Glomerular endothelial cell (primary cell): ENCODE data around the gene RTCA. TPM values are rescaled to one million over a fixed set of nuclear protein-coding genes. Genes with fewer than 3 reads are reported as not detected.
"Not testable (repeated sequence)": the region's sequence is repeated elsewhere in the genome, so short reads cannot be mapped to it uniquely, and the experiment has no call there.

Experiments
- DNase-seq: peaks from one replicate; pipeline ENCODE4 v3.0.0-alpha.2; 2011; ENCODE audit warnings: low read depth, low spot score; ENCODE audit errors: extremely low read depth
- total RNA-seq: library from RNA; depleted of rRNA; stranded (reverse); fragments of >200 nt; gene quantifications from 2 replicates; pipeline ENCODE4 v1.2.3, GENCODE V29; 2015

The RTCA gene
- total RNA-seq, 1 donor from 2014 or later, result 35.1 TPM

DNA sequence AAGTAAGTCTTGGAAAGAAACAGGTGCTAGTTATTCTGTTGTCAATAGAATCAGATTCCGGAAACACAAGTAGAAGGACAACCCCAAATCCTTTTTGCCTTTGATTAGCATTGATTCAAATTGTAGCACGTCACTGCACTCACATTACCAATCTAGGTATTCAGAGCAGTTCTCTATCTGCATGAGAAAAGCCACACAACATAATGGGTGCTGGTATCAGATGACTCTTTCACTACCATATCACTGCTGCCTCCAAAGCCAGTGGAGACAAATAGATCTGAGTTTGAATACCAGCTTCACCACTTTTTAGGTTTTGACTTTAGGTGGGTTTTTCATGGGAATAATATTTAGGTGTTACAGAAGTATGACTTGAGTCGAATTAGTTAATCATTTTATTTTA is 38.9 kb downstream of the RTCA start:
- DNase-seq, result no peak

DNA sequence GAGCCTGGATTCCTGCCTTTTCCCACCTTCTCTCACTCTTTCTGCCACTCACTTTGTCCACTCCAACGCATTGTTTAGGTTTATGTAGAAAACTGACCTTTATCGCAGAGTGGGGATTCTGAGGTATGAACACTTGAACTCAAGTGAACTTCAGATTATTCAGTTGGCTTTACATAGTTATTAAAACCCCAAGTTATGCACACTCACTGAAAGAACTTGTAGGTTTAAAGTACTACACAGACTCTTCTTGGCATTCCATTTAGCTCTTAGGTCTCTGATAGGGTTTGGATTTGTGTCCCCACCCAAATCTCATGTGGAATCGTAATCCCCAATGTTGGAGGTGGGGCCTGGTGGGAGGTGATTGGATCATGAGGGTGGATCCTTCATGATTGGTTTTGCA is 39.9 kb downstream of the RTCA start:
- no peak for DNase-seq

DNA sequence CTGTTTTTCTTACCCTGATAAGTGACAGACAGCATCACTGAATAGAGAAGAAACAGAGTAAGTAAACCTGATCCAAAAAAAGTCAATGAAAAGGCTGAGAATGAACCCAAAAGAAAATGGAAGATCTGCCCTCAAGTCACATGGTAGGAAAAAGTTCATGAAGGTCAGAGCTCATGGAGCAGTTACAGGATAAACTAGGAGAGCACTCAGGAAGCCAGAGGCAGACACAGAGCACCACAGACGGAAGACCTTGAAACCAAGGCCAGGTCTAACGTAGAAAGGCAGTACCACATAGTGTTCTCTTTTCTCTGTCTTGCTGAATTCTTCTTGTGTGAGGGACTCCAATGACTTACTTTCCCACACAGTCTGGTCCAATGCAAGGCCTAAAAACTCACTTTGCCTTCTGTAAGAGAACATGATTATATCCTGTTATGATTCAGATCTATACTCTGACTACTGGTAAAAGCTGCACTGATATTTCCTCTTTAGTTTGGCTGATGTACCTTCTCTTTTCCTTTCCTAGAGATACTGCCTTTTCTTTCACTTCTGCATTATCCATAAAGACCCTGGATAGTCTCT is 40.8 kb downstream of the RTCA start:
- no peak for DNase-seq

DNA sequence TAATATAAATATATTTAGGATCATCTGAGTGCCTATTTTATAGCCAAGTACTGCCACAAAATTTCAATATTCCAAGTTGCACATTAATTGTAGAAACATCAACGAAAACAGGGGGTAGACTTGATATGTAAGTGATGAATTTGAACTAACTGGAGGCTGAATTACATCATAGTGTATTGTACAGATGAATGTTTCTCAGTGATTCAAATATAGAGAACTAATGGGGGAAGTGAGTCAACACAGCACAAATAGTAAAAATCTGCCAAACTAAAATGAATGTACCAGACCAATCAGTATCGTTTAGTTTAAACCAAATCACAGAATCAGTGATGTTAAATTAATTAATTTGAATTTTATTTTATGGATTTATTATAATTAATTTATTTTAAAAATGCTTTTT is 42.8 kb downstream of the RTCA start:
- no peak for DNase-seq

DNA sequence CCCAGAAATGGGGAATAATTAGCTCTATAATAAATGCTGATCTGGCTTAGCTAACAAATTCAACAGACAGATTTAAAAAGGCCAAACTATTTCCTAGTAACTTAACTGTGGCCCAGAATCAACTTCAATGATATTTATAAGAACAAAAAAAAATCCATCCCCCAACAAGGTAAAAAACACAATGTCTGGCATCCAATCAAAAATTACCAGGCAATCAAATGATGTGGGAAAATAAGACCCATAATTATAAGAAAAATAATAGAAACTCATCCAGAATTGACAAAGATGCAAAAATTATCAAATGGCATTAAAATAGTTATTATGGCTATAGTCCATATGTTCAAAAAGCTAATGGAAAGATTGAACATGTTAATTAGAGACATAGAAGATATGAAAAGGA is 43.8 kb downstream of the RTCA start:
- no peak for DNase-seq

DNA sequence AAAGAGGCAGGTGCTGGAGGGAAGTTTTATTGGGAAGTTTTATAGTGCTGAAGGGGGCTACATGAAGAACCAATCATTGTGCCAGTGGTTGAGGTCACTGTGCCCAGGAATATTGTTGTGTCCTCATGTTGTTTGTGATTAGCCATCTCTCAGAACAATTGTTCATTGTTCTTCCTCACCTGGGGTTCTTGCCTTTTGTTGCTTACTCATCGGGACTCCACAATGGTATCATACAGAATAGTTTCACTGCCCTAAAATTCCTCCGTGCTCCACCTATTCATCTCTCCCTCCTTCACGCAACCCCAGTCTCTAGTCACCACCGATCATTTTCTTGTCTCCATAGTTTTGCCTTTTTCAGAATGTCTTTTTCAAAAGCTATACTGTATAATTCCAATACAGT is 47.4 kb downstream of the RTCA start:
- no peak for DNase-seq

DNA sequence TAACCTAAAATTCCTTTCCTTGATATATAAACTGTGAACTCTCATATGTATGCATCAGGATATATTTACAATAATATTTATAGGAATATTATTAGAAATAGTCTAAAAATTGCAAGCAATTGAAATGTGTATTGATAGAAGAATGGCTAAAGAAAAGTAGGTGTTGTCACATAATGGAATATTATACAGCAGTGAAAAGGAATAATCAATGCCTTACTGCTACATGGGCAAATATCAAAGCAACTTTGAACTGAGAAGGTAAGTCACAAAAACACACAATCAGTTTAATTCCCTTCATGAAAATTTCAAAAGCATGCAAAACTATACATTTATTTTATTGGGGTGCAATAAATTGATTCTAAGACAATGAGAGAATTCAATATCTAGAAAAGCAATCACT is 50.6 kb downstream of the RTCA start:
- DNase-seq, result no peak

DNA sequence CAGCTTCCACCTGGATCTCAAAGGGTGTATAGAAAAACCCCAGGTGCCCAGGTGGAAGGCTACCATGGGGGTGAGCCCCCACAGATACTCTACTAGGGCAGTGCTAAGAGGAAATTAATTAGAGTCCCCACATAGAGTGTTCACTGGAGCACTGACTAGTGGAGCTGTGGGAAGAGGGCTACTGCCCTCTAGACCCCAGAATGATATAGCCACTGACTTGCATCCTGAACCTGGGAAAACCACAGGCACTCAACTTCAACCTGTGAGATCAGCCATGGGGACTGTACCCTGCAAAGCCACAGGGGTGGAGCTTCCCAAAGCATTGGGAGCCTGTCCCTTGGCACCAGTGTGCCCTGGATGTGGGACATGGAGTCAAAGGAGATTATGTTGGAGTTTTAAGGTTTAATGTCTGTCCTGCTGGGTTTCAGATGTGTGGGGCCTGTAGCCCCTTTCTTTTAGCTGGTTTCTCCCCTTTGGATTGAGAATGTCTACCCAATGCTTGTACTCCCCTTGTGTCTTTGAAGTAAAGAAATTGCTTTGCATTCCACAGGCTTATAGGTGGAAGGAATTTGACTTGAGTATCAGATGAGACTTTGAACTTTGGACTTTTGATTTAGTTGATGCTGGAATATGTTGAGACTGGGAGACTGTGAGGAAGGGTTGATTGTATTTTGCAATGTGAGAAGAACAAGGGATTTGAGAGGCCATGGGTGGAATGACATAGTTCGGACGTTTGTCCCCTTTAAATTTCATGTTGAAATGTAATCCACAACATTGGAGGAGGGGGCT is 54.5 kb downstream of the RTCA start:
- DNase-seq, result no peak

DNA sequence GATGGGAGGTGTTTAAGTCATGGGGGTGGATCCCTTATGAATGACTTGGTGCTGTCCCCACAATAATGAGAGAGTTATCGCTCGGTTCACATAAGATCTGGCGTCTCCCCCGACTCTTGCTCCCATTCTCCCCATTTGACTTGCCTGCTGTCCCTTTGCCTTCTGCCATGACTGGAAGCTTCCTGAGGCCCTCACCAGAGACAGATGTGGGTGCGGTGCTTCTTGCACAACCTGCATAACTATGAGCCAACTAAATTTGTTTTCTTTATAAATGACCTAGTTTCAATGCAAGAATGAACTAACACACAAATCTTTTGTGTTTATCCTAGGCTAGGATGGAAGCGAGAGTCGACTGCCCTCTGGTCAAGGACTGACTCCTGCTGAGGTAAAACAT is 55.1 kb downstream of the RTCA start:
- no peak for DNase-seq

DNA sequence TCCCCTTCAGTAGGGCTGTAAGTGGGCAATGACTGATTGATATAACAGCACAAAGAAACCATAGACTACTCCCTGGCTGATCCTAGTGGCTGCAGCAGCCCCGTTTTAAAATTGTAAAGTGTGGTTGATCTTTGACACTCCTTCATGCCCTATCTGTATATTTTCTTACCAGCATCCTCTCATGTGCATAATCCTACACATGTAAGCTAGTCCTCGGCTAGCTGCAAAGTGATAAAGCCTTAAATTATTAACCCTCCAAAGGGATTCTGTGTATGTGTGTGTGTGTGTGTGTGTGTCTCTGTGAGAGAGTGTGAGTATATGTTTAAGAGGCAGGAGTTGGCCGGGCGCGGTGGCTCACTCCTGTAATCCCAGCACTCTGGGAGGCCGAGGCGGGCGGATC is 55.5 kb downstream of the RTCA start:
- no peak for DNase-seq

DNA sequence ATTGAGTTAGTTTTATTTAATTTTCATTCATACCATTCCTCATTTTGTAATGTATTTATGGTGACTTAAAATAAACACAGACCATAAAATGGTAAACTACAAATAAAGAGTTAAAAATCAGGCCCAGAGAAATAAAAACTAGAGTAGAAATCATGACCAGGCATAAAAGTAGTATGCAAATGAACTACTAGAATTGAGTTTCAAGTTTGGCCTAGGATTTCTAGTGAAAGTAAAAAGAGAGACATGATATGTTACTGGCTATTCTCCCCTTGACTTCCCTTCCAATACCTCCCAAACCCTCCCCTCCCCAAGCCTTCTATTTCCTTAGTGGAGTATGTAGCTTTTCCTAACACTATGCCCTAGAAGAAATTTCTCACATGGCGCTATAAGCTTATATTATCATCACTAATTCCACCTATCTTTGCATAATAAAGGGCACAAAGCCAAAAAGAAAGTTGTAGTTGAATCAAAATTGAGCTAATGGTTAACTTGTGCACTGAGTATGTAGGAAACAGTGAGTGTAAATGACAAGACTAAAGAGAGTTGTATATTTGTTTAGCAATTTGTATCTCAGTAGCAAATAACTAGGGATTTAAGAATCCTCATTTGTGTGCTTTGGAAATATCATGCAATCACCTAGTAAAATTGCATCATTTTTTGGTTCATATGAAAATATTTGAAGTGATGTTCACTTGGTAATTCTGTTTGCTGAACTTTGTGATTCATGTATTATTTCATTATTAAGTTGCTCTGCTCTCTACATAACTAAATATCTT is 56.6 kb downstream of the RTCA start:
- DNase-seq, result no peak

DNA sequence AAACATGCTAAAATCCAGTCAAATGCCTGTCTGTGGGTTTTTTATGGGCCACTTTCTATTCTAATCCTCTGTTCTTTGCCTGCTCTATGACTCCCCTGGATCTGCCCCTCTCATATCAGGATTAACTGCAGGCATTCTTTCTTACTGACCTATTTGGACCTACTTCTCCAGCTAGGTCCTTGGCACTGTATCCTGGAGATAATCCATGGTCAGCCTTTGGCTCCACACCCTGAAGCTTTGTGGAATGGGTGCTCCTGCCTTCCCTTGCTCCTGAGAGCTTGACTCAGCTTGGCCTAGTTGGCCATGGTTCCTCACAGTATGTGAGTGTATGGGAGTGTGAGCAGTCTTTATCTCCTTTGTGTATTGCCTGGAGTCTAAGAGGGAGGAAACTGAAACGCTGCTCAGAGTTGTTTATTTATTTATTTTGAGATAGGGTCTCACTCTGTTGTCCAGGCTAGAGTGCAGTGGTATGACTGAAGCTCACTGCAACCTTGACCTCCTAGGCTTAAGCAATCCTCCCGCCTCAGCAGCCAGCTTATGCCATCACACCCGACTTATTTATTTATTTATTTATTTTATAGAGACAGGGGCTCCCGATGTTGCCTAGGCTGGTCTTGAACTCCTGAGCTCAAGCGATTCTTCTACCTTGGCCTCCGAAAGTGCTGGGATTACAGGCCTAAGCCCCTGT is 57.5 kb downstream of the RTCA start:
- no peak for DNase-seq

DNA sequence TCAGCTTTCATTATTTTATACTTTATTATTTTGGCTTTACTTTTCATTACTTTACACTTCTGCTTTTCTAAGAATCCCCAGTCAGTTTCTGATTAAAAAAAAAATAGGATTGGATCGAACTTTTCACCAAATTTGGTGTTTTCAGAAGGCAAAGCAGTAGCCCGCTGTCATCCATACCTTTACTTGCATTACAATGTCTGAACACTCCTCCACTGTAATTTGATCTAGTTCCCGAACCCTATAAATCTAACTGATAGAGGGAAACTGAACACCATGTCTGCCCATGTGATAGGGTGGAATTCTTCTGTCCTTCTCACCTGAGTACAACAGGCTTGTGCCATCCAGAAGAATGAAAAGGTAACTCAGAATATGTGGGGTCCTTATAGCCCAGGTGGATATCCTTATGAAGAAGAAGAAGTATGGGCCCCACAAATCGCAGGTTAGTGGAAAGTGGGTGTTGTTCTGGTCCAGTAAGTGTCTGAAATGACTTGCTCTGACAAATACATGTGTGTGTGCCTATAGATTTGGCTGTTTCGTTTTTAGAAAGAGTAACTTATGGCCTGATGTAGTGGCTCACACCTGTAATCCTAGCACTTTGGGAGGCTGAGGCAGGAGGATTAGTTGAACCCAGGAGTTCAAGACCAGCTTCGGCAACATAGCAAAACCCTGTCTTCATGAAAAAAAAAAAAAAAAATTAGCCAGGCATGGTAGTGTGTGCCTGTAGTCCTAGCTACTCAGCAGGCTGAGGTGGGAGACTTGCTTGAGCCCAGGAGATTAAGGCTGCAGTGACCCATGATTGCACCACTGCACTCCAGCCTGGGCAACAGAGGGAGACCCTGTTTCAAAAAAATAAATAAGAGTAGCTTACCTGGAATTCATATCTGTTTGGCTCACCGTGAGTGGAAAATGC is 59.7 kb downstream of the RTCA start:
- DNase-seq, result no peak

DNA sequence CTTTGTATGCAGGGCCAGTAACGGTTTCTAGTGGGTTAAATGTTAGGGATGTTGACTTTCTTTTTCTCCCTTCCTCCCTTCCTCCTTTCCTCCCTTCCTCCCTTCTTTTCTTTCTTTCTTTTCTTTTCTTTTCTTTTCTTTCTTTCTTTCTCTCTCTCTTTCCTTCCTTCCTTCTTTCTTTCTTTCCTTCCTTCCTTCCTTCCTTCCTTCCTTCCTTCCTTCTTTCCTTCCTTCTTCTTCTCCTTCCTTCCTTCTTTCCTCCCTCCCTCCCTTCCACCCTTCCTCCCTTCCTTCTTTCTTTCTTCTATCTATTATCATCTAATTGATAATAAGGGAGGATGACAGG is 60.3 kb downstream of the RTCA start:
- not testable (repeated sequence) for DNase-seq

DNA sequence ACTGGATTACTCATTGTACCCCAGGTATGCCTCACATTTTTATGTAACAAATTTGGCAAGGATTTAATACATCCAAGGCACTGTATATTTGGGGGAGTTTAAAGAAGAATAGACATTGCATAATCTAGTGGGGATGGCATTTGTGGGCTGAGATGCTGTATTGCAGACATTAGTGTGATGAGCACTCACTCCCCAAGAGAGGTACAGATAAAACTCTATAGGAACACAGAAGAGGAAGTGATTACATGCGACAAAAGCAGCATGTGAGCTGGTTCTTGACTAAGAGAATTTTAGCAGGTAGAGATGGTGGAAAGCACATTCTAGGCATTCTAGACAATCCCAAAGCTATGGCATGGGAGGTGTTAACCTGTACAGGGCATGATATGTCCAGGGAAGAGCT is 62.1 kb downstream of the RTCA start:
- DNase-seq, result no peak

DNA sequence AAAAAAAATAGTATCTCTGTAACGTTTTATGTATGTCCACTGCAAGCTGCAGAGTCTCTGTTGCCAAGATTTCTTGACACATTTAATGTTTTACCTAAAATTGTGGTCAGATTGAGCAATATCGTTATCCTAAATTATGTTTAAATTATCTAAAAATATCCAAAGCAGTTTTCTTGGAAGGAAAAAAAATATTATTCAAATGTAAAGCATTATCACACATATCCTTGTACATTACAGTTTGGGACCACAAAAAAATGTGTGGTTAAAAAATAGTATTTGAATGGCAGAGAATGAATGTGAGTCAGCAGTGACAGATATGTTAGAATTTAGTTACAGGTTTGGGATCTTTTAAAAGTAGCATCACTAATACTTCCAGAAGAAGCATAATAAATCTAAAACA is 65.1 kb downstream of the RTCA start:
- DNase-seq, result not testable (repeated sequence)

DNA sequence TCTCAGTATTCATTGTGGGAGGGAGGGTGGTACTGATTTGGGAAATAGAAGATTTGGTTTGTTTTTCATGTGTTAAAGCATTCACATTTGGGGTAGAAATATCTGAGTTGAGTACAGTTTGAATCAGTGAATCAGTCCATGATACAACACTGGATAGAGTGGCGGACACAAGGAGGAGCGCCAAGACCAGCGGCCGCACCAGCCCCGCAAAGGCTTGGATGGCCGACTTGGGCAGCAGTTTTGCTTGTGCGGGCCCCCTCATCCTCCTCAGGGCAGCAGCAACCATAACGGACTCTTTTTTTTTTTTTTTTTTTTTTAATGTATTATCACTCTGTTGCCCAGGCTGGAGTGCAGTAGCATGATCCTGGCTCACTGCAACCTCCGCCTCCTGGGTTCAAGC is 66.3 kb downstream of the RTCA start:
- DNase-seq, result no peak

DNA sequence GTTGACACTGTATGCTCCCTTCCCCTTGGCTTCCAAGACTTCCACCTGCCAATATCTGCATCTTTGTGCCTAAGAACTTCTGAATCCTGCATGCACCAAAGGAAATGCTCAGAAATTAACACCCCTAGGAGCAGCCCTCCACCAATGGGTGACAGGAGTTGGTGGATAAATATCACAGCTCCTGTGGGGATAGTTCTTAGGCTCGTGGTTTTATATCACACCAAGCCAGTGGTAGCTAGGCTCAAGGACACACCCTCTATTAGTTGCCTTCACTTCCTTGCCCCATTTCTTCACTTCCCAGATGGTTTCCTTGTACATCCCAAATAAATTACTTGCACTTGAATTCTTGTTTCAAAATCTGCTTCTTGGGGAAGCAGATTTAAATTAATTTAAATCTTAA is 69.4 kb downstream of the RTCA start:
- no peak for DNase-seq

DNA sequence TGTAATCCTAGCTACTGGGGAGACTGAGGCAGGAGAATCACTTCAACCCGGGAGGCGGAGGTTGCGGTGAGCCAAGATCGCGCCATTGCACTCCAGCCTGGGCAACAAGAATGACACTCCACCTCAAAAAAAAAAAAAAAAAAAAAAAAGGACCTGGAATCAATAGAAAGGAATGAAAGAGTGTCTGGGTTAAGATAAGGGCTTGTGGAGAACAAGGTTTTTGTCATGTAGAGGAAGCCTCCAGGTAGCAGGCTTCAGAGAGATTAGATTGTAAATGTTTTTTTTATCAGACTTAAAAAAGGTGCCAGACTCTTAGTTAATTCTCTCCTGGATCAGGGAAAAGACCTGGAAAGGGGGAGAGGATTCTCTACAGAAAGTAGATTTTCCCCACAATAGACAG is 71.9 kb downstream of the RTCA start:
- not testable (repeated sequence) for DNase-seq

DNA sequence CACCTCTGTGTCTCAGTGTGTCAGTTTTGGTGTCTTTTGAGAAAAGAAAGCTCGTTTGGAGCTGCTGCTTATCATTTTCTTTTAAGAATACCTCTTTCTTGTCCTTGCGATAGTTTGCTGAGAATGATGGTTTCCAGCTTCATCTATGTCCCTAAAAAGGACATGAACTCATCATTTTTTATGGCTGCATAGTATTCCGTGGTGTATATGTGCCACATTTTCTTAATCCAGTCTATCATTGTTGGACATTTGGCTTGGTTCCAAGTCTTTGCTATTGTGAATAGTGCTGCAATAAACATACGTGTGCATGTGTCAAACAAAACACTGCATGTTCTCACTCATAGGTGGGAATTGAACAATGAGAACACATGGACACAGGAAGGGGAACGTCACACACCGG is 73.7 kb downstream of the RTCA start:
- not testable (repeated sequence) for DNase-seq
